K562 (cell line): ENCODE data around the gene IFI6. TPM values are rescaled to one million over a fixed set of nuclear protein-coding genes. Genes with fewer than 3 reads are reported as not detected.

ENCODE experiments used
- ATF7 ChIP-seq: fragments of 450-650 bp; IDR thresholded peaks from 2 replicates; pipeline ENCODE4 v1.7.1; 2014; ENCODE audit warnings: mild to moderate bottlenecking, moderate library complexity
- CHD4 ChIP-seq: fragments of 200-600 bp; sonication (generic); IDR thresholded peaks from 3 replicates; pipeline ENCODE4 v1.6.1; 2012; ENCODE audit warnings: low read depth, mild to moderate bottlenecking, mixed read lengths, low read length, inconsistent platforms; ENCODE audit not compliant: insufficient read depth, insufficient replicate concordance, poor library complexity, severe bottlenecking
- ELF1 ChIP-seq: fragments of 200-800 bp; sonication (Bioruptor generic); IDR thresholded peaks from 2 replicates; pipeline ENCODE4 v1.6.1; 2016; ENCODE audit warnings: missing genetic modification characterization, missing compliant biosample characterization
- ELK1 ChIP-seq: sonication (generic); formaldehyde crosslinking; IDR thresholded peaks from 2 replicates; pipeline ENCODE4 v1.8.1; 2022; ENCODE audit warnings: missing genetic modification reagents
- NFIC ChIP-seq: fragments of 450-650 bp; IDR thresholded peaks from 2 replicates; pipeline ENCODE4 v1.6.1; 2017; ENCODE audit warnings: mild to moderate bottlenecking, inconsistent platforms
- NKRF ChIP-seq: fragments of 450-650 bp; IDR thresholded peaks from 2 replicates; pipeline ENCODE4 v1.6.1; 2016; ENCODE audit warnings: borderline replicate concordance
- PCBP1 ChIP-seq: fragments of 200-400 bp; formaldehyde crosslinking; IDR thresholded peaks from 2 replicates; pipeline ENCODE4 v1.6.1; 2018; ENCODE audit warnings: mild to moderate bottlenecking, low read depth, low read length; ENCODE audit not compliant: poor library complexity, severe bottlenecking
- RBM15 ChIP-seq: fragments of 200-400 bp; formaldehyde crosslinking; IDR thresholded peaks from 2 replicates; pipeline ENCODE4 v1.6.1; 2018; ENCODE audit warnings: mild to moderate bottlenecking, low read length, moderate library complexity; ENCODE audit not compliant: insufficient read depth
- TRIM25 ChIP-seq: fragments of 450-650 bp; IDR thresholded peaks from 2 replicates; pipeline ENCODE4 v1.7.0; 2016; ENCODE audit warnings: borderline replicate concordance
- ZNF407 ChIP-seq: fragments of 450-650 bp; IDR thresholded peaks from 2 replicates; pipeline ENCODE4 v1.6.1; 2016; ENCODE audit warnings: low read depth
- ZNF57 ChIP-seq: fragments of 450-650 bp; formaldehyde crosslinking; IDR thresholded peaks from 2 replicates; pipeline ENCODE4 v1.4.0; 2020; ENCODE audit warnings: mild to moderate bottlenecking, moderate library complexity
- ZNF589 ChIP-seq: fragments of 200-800 bp; sonication (Bioruptor generic); IDR thresholded peaks from 2 replicates; pipeline ENCODE4 v1.6.1; 2016; ENCODE audit warnings: low read depth, missing genetic modification characterization, missing compliant biosample characterization
- ZNF76 ChIP-seq: fragments of 250-450 bp; sonication (Bioruptor Pico); IDR thresholded peaks from 2 replicates; pipeline ENCODE4 v1.4.0; 2020; ENCODE audit warnings: mild to moderate bottlenecking, moderate library complexity, borderline replicate concordance
- ZNF77 ChIP-seq: fragments of 250-450 bp; sonication (Bioruptor Pico); IDR thresholded peaks from 2 replicates; pipeline ENCODE4 v1.5.0; 2020
- polyA plus RNA-seq, 8 experiments: library from polyadenylated mRNA; depleted of rRNA in 4 of 8; stranded (reverse) in 5 of 8; unstranded in 3 of 8; fragments of >200 nt; fragmentation: Nextera tagmentation in 2 of 8; fragmentation: Illumina TruSeq in 1 of 8; extraction: Ambion mirVana in 2 of 8; extraction: Trizol in 1 of 8; gene quantifications; 2 replicates each; pipeline versions ENCODE4 v1.2.1 to v1.2.3, GENCODE V29; 2011 to 2014; ENCODE audit warnings: inconsistent platforms in 1 of 8, missing spikeins in 1 of 8
- total RNA-seq, 7 experiments: library from RNA; depleted of rRNA in 6 of 7; stranded (reverse); fragments of >200 nt in 6 of 7; fragmentation: Illumina TruSeq in 2 of 7; extraction: Trizol in 2 of 7; gene quantifications; 2 replicates each; pipeline versions ENCODE4 v1.2.1 to v1.2.3, GENCODE V29; 2011 to 2021; ENCODE audit warnings: low replicate concordance in 1 of 7

IFI6 gene
- total and polyA plus RNA-seq, 9 of the 15 experiments (the other 6 are each of a cell fraction or from before 2014, with no cell fraction given): 0.17 to 4.5 (median 2.2) TPM

GRCh38 chr1:27659497-27660299 lies 12.3 kb downstream of the IFI6 start (continued):
- TF ChIP-seq ELK1 (CRISPR knock-in tag): no peak
- TF ChIP-seq PCBP1: peak; percentile 70
- TF ChIP-seq TRIM25: peak; percentile 93; the same call in 1 of the 2 replicates
- TF ChIP-seq ELF1 (tag): peak; percentile 82
- TF ChIP-seq ZNF407: no peak
- TF ChIP-seq ZNF77 (CRISPR knock-in tag): no peak
- no peak for TF ChIP-seq ZNF57 (CRISPR knock-in tag)
- TF ChIP-seq NFIC: peak; percentile 68
- no peak for TF ChIP-seq NKRF
- TF ChIP-seq ZNF589: no peak
- TF ChIP-seq ATF7: peak; percentile 86
- no peak for TF ChIP-seq CHD4
- no peak for TF ChIP-seq ZNF76 (CRISPR knock-in tag)
- no peak for TF ChIP-seq RBM15
